NCI-H524 (cell line): ENCODE data around the gene TRAK2.

Experiments
- DNase-seq, 2 experiments: peaks; one replicate each; lab custom pipeline; 2025; lab: John Stamatoyannopoulos, UW

The TRAK2 gene

GRCh38 chr2:201361078-201361733, 90.1 kb downstream of the TRAK2 start:
- DNase-seq = no peak

GRCh38 chr2:201360256-201360655, 91.0 kb downstream of the TRAK2 start:
- no peak for DNase-seq

- no peak for DNase-seq
These were observed 92.6 kb downstream of the TRAK2 start for GRCh38 chr2:201358684-201359083.

- no peak for DNase-seq
These were observed 94.0 kb downstream of the TRAK2 start, which contains the start of gene FLACC1 for GRCh38 chr2:201357221-201357620. Gene FLACC1 (minus strand): TSS chr2:201357345. CDS start chr2:201351404, 5,941 bp downstream.

- DNase-seq = no peak
These were observed 98.1 kb downstream of the TRAK2 start for GRCh38 chr2:201353116-201353515.

- no peak for DNase-seq
These were observed 100.4 kb downstream of the TRAK2 start for GRCh38 chr2:201350879-201351278.

- DNase-seq = no peak
These were observed 101.7 kb downstream of the TRAK2 start for GRCh38 chr2:201349601-201350000.

- DNase-seq = peak in 1 of 2 experiments; percentile 25
These were observed 102.5 kb downstream of the TRAK2 start for GRCh38 chr2:201348758-201349157.

- no peak for DNase-seq
These were observed 104.1 kb downstream of the TRAK2 start for GRCh38 chr2:201347138-201347537.

- DNase-seq = peak in 1 of 2 experiments; percentile 20
These were observed 105.5 kb downstream of the TRAK2 start for GRCh38 chr2:201345625-201346213.

- no peak for DNase-seq
These were observed 106.4 kb downstream of the TRAK2 start for GRCh38 chr2:201344663-201345366.

GRCh38 chr2:201343559-201343958, 107.7 kb downstream of the TRAK2 start:
- DNase-seq = peak; percentile 38 to 66

GRCh38 chr2:201342923-201343322, 108.3 kb downstream of the TRAK2 start:
- no peak for DNase-seq

GRCh38 chr2:201329409-201329808, 121.8 kb downstream of the TRAK2 start:
- no peak for DNase-seq

GRCh38 chr2:201327678-201328077, 123.6 kb downstream of the TRAK2 start:
- DNase-seq = no peak
